CD4-positive, alpha-beta T cell treated with Interleukin-2 at 100 ng/mL for 4 hours (primary cell): ENCODE measurements around the gene CBLB.

Experiments
- DNase-seq: peaks from one replicate; pipeline ENCODE4 v3.0.0-alpha.2; 2020; ENCODE audit warnings: low spot score

CBLB gene

DNA sequence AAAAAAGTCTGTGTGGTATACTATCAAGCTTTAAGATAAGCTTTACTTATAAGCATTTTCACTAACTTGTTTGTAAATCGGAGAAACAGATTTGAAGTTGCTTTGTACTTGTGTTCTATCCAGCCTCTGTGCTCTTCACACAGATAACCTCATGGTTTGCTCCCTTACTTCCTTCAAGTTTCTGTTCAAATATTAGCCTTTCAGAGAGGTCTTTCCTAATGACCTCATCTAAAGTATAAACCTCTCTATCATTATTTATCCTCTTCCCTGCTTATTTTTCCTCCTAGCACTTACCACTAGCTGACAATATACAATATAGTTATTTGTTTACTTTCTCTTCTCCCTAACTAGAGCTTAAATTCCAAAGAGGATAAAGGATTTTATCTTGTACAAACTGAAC, 180.0 kb downstream of the CBLB start:
- no peak for DNase-seq

DNA sequence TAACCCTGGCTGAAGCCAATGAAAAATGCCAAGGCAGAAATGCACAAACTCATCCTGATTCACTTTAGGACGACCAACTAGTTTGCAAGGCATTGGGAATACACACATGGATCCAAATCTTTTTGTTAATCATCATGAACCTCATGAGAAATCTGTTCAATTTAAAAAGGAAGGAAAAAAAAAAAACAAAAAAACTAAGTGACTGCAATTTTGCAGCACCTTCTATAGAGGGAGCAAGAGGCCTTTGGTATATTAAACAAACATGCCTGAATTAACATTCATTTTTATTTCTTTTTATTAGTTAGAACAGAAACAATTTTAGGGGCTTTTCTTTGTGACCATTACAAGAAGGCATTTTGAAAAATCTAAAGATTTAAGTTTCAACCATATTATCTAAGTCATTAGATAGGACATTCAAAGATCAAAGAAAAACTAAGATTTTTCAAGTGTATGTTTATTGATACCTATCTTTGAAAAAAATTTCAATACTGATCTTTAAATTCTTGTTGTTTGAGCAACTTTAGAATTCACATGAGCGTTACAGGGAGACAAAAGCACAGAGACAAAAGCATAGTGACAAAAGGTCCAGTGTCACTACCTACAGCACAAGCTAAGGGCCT, 182.4 kb downstream of the CBLB start:
- peak; percentile 50 for DNase-seq

DNA sequence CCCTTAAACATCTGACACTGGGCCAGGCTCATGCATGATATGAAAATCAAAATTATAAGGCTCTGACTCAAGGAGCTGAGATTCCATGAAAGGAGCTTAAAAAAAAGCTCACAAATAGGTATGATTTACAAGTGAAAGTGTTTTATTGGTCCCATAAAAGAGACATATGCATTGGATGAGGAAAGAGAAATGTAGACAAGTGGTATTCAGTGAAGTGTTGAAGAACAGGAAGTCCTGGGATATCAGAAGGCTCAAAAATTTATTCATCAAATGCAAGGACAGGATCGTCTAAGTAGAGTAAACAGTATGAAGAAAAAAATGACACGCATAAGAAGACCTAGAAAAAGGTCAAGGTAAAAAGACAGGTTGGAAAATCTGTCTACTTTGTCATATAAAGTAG, 188.9 kb downstream of the CBLB start:
- DNase-seq = no peak

DNA sequence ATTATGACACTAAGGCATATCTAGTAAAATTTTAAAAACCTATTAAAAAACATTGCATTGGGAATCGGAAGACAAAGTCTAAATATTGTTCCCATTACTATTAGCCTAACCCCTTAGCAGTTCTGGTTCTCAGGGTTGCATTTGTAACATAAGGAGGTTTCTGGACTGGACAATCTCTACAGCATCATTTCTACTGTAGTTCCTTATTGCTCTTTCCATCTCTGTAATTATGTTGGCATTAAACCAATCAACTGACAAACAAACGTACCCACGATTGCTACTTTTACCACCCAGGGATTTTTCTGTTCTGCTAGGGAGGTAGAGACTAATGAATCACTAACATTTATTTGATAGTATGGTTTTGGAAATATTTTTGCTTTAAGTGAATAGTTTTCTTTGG, 190.8 kb downstream of the CBLB start:
- no peak for DNase-seq

DNA sequence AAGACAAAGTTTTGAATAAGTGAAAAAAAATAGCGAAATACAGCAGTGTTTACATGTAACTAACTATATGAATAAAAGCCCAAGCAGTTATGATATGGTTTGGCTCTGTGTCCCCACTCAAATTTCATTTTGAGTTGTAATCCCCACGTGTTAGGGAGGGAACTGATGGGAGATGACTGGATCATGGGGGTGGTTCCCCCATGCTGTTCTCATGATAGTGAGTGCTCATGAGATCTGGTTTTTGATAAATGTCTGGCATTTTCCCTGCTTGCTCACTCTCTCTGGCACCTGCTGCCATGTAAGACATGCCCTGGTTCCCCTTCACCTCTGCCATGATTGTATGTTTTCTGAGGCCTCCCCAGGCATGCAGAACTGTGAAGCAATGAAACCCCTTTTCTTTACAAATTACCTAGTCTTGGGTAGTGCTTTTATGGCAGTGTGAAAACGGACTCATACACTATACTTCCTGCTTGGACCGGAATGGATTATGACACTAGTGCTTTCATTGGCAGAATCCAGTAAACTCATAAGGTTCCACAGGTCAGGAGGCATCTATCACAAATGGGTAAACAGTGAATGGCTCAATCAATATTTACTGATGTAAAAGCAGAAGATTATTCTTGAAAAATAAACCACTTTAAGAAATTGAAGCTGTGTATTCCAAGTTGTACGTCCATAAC, 192.1 kb downstream of the CBLB start:
- DNase-seq = no peak

DNA sequence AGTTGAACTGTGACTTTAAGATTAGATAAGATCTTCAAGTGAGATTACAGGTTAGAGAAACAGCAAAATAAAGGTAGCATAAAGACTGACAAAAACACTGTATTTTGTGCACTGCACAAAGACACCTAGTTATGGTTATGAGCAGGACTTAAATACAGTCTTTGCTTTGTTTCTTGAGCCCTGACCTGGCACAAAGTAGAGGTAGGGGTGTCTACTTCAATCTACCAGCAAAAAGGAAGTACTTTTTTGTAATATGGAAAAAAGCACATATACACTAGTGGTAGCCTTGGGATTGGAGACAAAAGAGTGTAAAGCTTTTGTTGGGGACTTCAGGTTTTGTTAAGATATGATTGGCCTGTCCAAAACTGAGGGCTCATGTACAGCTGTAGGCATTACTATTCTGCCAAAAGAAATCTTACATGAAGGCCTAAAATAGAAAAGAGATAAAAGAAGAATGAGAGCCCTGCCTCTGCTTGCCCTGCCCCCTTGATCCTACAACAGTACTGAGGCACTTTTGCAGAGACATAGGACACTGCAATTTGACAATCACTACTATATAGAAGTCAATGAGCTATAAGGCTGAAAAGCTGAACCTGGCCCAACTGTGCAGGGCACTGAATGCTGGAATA, 194.3 kb downstream of the CBLB start:
- no peak for DNase-seq

DNA sequence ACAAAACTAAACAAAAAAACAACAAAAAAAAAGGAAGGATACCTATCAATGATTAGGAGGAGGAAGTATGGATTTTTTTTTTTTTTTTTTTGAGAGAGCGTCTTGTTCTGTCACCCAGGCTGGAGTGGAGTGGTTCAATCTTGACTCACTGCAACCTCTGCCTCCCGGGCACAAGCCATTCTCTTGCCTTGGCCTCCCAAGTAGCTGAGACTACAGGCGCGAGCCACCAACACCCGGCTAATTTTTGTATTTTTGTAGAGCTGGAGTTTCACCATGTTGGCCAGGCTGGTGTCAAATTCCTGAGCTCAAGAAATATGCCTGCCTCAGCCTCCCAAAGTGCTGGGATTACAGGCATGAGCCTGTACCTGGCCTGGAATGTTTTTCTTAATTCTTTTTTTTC, 195.8 kb downstream of the CBLB start:
- DNase-seq = no peak

DNA sequence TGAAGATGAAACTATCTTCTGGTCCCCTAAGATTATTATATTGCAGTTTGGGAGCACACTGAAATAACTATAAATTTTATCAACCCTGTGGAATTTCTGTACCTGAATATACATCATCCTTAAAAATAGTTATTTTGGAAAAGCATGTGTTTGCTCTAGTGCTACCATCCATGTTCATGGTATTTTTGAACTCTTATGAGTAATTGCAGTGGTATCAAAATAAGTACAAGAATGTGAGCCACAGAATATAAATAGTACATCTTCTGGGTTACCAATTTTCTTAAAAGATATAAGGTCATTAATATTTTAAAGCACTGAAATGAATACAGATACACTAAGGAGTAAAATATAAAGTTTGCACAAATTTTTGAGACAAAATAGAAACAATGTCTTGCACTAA, 206.5 kb downstream of the CBLB start:
- DNase-seq = no peak

DNA sequence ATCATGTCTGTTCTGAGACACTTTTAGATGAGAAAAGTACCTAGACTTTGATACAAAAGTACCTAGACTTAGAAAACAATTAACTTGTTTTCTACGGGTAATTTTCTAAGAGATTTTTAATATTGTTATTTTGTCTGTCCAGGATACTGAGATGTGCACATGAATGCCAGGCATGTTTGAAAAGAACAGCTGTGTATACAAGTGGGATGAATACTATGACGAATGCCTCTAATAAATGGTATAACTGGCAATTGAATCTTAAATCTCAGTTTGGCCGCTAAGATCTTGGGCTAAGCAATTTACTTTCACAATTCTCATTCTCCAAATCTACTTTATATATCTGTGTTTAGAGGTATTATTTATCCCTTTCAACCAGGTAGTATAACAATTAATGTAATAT, 207.4 kb downstream of the CBLB start:
- no peak for DNase-seq

DNA sequence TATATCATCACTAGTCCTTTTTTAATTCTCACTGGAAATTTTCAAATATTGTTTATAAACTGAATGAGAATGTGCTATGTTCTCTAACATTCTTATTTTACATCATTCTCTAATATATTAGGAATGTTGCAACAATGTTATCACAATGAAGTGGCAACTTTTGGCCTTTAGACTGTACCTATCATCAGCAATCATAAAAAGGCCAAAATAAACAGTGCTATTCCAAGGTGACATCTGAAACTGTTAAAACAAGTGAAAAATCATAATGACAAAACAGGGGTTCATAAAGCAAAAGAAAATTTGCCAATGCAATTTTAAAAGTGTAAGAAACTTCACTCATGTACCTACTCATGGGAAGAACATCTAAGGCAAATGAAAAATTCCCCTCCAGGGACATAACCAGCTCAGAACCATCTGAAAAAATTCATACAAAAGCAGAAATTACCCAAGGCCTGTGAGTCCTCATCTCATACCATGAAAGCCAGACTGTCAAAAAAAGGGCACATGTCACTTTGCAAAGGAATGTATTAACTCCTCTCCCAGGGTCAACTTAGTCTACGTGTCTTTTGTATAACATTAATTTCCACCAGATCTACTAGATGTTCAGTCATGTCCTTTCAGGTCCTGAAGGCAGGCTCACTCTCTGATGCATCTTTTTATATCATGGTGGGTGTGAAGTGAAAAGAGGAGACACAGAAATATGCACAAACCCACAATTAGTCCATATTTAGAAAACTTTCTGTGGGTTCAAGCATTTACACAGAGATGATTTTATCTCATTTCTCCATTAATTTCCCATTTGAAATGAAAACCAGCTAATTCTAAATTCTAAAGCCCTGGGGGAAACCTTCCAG, 211.9 kb downstream of the CBLB start:
- DNase-seq = no peak

DNA sequence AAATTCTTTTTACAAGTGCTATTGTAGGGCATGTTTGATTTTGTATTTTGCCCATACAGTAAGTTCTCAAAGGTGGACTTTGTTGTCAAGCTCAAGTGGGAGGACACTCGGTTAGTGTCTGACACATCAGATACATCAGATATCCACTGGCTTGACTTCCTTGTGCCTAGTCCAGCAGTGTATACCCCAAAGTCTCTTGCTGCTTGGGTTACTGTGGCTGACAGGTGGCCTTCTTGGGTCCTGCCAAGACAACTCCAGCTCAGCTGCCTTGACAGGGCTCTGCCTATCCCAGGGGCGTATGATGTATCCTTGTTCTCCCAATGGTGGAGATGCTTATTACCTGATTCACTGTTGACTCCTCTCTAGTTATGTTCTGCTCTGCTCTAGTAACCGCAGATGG, 214.9 kb downstream of the CBLB start:
- no peak for DNase-seq

DNA sequence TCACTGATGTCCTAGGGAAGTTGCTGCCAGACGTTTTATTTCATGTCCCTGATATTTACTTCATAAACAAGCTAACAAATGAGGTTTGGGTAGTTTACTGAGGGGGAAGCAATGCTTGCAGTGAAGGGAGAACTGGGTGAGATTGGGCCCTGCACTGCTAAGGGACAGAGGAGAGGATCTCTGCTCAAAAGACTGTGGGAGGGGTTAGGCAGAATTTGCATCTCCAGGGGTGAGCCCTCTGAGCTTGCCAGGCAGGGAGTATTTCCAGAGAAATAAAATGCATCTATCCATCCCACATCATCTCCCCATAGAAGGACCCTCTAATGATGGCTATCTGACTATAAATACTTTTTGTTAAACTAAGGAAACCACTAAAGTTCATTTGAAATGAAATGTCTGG, 215.6 kb downstream of the CBLB start:
- DNase-seq = no peak

DNA sequence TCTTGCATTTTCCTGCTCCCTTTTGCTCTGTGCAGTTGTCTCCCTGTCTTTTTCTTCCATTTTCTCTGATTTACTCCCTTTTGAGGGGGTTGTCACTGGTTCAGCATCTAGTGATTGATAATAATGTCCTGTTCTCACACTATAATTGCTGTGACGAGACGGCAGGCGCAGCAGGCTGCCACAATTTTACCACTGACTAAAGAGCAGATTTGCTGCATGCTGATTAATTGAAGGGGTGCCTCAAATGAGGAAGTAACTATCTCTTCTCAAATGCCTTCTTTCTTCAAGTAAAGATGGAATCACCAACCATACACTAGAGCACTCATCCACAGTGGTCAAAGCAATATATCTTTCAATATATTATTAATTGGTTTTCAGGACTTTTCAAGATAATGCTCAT, 219.3 kb downstream of the CBLB start:
- no peak for DNase-seq

DNA sequence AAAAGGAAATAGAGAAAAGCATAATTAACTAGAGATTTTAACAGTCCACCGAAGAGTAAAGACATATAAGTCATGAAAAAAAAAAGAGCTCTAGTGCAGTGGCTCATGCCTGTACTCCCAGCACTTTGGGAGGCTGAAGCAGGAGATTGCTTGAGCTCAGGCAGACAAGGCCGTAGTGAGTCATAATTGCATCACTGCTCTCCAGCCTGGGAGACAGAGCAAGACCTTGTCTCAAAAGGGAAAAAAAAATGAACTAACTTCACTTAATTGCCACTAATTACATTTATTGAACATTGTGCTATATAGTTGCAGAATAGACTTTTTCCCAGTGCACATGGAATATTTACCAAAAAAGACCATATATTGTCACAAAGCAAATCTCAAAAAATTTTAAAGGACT, 221.8 kb downstream of the CBLB start:
- no peak for DNase-seq

DNA sequence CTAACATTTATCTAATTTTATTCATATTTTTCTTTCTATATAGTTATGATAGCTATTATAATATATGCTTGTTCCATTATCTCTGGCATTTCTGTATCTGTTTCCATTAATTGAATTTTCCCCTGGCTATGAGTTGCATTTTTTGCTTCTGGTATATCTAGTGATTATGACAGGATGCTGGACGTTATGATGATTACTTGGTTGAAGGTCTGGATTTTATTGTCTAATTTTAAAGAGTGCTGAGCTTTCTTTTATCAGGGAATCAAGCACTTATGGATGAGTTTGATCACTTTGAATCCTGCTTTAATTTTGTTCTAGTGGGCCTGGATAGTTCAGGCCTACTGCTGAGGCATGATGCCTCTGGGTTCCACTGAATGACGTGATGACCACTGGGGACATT, 229.7 kb downstream of the CBLB start:
- DNase-seq = no peak

DNA sequence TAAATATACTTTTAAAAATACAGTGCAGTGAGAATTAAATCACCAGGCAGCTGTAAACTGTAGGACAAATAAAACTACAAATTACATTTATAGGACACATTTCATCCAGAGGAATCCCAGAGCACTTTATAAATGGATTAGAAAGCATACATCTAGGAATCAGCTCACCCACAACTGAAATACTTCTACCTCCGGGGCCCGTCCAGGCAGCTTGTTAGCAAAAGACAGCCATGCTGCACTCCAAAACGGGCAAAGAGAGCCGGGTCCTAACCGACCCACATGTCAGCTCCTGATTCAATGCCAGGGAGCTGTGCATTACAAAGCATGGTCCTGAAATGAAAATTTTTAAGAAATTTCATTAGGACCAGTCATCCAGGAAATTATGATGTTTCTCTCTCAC, 234.1 kb downstream of the CBLB start:
- DNase-seq = no peak

DNA sequence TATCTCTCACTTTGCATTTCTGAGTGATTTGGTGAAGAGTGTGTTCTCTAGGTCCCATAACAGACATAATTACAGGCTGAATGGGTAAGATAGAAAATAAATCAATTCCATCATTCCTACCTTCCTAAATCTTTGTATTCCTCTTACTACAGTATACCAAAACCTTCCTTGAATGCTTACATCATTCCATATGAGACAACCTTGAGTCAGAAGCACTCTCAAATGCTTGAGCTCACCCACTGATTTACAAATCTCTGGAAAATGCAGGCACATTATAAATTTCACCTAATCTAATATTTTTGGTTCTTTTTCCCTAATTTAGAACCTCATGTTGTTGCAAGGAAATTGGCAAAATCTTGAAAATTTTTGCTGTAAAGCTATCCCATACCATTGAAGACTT, 239.1 kb downstream of the CBLB start:
- no peak for DNase-seq

DNA sequence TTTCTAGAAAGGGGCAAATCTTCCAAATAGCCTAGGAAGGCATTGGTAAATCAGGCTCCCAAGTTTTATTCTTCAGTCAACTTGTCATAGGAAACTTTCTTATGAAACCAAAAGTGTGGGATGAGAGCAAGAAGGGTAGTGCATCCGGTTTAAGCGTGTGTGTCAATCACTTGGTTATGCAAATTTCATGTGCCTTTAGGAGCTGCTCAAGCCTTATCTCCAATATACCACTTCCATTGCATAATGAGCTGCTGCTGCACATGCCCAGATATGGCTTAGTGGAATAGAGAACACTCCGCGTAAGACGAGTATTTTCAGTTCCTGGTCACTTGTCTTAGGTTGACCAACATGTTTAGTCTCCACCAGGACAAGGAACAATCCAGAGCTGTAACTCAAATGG, 242.1 kb downstream of the CBLB start:
- DNase-seq = no peak

DNA sequence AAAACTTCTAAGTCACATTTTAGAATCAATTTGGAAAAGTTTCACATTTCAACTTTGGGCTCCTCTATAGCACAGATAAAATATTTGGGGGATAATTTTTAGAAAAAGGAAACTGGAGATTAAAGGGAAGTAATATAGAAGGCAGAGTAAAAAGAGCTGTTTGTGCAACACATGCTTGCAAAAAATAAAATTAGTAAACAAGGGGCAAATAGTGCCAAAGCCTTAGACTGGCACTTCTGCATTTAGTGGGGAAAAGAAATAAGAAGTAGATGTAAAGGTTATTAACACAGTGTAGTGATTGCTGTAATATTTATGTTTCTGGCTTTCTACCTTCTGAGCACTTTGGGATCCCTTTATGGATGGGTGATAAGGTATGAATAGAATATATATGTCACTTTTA, 246.6 kb downstream of the CBLB start:
- no peak for DNase-seq

DNA sequence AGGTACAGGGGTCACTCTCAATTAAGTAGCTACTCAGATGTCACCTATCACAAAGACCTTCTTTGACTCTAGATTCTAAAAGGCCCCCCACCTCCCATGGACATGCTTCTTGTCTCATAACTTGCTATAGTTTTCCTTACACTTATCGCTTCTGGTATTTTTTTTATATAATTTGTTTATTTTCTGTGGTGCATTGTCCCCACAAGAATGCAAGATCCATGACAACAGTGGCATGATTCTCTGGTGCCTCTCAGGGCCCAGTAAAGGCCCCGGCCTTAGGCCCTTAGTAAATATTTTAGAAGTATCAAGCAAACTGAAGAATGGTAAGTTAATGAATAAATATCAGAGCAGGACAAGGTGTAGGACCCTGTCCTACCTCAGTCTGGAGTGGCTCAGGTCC, 248.6 kb downstream of the CBLB start:
- no peak for DNase-seq

DNA sequence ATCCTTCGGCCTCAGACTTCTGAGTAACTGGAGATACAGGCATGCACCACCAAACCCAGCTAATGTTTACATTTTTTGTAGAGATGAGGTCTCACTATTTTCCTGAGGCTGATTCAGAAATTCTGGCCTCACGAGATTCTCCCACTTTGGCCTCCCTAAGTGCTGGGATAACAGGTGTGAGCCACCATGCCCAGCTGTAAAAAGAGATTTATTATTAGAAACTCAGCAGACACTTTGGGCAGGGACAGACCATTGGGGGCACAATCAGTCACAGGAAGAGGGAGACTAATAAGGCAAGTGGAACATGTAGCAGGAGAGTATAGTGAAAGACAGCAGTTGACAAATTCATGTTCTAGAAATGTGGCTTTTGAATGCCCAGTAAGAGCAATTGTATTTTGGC, 249.2 kb downstream of the CBLB start:
- DNase-seq = no peak

DNA sequence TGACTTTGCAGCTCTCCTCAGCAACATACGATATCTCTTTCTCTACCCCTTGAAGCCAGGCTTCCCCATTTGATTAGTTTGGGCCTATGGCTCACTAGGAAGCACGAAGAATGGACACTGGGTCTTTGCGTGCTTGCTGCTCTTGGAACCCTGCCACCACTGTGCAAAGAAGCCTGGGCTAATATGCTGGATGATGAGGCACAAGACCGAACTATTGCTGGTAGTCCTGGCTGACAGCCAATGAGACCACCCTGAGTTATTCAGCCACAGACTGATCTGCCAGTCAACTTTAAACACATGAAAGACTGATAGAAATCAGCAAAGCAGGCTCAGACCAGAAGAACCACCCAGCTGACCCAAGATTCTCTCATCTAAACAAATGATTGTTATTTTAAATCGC, 250.3 kb downstream of the CBLB start:
- no peak for DNase-seq
